HuH-7.5 (cell line): ENCODE data around the gene FAM180B.

ENCODE experiments used
- DNase-seq: peaks from one replicate; pipeline ENCODE4 v3.0.0; 2011; ENCODE audit warnings: low spot score

FAM180B gene

DNA sequence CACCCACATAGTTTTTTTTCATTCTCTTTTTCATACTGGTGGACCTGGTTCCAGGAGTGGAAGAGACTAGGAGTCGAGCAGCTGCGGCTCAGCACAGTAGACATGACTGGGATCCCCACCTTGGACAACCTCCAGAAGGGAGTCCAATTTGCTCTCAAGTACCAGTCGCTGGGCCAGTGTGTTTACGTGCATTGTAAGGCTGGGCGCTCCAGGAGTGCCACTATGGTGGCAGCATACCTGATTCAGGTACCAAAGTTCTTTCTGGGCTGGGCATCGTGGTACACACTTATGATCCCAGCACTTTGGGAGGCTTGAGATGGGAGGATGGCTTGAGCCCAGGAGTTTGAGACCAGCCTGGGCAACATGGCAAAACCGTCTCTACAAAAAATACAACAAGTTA is 16.8 kb upstream of the FAM180B start:
- DNase-seq = no peak

DNA sequence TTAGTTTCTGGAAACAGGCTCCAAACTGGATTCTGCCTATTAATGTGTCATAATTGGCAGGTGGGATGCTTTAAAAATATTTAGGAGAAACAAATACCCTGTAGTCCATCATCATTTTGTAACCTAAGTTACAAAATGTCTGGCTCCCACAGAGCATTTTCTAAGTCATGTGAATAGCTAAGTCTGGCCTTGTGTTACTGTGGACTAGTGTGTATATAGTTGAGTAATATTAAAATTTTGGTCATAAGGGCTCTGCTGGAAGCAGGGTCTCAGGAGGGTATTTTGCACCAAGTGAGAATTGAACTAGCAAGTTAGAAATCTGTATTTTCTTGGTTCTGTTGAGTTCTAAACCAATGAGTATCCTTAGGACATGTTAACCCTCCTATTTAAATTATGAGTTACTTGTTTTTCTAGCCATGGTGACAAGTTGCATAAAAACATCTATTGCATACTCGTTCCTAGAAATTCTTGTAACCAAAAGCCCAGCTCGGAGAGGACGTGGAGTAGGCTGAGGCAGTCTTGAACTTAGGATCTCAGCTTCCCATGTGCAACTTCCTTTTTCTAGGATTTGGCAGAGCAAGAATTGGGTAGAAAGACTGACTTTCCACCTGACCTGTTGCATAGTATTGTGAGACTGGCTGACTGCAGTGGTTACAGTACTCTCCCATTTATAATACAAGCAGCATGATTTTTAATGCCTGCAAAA is 15.7 kb upstream of the FAM180B start:
- no peak for DNase-seq

GRCh38 chr11:47571357-47571729 is 15.1 kb upstream of the FAM180B start:
- no peak for DNase-seq

DNA sequence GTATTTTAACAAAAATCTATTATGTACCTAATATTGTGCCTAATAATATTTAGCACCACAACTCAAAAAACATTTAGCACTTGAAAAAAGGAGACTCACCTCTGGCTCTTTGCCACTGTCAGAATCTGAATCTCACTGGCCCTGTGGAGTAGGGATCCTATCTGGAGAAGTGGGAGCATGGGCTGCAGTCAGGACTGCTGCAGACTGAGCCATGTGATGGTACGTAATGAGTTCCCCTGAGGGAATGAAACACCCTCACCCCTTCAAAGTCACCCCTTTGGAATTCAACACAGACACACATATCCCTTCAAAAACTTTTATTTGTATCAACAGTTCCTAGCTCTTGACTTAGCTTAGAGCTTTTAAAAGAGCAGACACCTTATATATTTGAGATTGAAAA is 14.6 kb upstream of the FAM180B start:
- DNase-seq = no peak

- no peak for DNase-seq
Observed at GRCh38 chr11:47572715-47573255, 13.7 kb upstream of the FAM180B start.

DNA sequence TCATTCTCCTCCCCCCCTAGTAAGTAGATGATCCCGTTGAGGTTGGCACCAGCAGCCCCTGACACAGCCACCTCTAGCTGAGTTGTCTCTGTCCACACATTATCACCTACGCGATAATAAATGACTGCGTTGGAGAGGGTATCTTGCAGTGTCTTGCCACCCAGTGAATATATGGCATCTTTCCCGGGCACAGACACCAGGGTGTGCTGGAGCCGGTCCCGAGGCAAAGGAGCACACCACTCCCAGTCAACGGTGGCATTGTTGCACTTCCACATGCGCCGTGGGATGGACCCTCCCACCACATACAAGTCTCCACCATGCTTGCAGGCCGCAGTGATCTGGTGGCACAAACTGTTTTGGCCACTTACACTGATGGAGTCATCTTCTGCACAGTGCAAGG is 13.2 kb upstream of the FAM180B start:
- no peak for DNase-seq

GRCh38 chr11:47577460-47578041 is 8.9 kb upstream of the FAM180B start:
- DNase-seq = no peak

- DNase-seq = peak; percentile 79
Observed at GRCh38 chr11:47578524-47579494, 7.7 kb upstream of the FAM180B start, which contains the start of the genes KBTBD4 and NDUFS3. Gene KBTBD4, minus strand, starts transcription at chr11:47578970. Its CDS starts 19 bp downstream, at chr11:47578951. Gene NDUFS3, plus strand, starts transcription at chr11:47579074. Its CDS starts 18 bp downstream, at chr11:47579092.

- no peak for DNase-seq
Observed at GRCh38 chr11:47583844-47584243, 2.6 kb upstream of the FAM180B start.

DNA sequence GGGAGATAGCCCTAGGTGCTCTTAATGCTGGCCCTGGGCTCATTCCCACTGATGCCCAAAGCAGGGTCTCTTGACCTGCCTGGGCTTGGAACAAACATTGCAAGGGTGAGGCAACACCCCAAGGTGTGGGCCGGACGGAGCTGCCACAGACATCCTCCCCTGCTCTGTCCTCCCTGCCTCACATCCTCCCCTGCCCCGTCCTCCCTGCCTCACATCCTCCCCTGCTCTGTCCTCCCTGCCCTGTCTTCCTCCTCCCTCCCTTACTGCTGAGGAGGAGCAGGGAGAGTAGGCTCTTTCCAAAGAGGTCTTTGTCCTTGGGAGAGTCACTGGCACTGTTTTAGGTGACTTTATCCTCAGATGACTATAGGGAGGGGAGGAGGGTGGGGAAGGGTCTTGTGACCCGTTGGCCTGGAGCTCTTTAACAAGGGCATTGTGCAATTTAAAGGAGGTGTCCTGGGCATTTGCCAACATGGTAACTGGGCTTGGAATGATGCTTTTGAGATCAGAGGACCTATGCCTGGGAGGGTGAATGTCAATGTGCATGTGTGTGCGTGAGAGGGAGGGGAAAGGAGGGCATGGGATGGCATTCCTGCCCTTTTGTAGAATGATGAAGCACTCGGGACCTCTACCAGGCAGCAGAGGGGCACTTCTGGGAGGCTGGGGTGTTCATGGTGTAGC is 700 bp downstream of the FAM180B start:
- no peak for DNase-seq

DNA sequence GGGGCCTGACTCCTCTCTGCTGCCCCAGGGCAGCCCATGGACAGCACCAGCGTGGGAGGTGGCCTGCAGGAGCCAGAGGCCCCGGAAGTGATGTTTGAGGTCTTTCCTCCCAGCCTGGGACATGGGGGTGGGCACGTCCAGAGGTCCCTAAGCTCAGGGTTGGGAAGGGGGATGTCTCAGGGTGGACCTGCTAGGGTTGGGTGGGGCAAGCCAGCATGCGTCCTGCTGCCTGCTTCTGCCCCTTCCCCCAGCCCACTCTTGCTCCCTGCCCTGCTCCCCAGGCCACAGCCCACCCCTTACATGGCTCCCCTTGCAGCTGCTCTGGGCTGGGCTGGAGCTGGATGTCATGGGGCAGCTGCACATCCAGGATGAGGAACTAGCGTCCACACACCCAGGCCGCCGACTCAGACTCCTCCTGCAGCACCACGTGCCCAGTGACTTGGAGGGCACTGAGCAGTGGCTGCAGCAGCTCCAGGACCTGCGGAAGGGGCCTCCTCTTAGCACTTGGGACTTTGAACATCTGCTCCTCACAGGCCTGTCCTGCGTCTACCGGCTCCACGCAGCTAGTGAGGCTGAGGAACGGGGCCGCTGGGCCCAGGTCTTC is 1.3 kb downstream of the FAM180B start:
- no peak for DNase-seq

- DNase-seq = no peak
Observed at GRCh38 chr11:47589118-47589517, 2.6 kb downstream of the FAM180B start.

GRCh38 chr11:47589584-47589976 is 3.1 kb downstream of the FAM180B start:
- no peak for DNase-seq

DNA sequence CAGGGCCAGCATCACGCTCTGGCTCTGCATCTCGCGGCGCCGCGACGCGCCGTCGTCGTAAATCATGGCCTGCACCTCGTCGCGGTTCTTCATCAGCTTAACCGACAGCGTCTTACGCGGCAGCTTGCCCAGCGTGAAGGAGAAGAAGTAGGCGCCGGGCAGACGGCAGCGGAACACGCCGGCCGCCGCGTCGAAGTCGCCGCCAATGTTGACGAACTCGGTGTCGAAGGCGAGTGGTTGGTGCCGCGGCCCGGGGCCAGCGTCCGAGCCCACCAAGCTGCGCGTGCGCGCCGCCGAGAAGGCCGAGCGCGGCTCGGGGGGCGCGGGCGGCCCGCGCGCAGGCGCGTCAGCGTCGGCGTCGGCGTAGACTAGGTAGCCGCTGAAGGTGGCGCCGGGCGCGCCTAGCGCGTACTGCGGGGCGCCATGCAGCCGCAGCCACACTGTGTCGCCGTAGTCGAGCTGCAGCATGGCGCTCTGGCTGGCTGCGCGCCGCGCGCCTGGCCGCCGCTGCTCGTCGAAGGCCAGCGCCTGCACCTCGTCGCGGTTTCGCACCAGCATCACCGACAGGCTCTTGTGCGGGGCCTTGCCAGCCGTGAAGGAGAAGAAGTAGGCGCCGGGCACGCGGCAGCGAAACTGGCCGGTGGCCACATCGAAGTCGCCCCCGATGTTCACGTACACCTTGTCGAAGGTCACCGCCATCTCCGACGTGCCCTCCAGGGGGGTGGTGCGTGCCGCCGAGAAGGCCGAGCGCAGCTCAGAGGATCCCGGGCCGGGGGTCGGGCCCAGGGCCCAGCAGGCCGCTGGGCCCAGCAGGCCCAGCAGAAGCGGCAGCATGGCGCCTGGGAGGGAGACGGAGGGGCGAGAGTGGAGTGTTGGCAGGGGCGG is 3.7 kb downstream of the FAM180B start:
- no peak for DNase-seq

DNA sequence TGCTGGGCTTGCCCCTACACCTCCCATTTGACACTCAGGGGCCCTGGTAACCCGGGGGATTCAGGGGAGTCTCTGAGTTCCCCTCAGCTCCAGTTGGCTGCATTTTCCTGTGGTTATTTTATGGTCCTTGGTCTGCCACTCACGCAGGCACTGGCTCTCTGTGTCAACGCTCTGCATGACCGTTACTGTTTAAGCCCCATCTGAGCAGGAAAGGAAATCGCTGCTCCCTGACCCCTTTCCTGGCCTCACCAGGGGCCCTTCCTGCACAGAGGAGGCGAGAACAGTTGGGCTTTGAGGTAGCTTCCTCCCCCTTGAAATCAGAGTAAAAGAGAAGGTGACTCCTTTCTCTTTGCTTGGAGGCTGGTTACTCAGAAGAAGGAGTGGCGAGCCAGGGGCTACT is 5.3 kb downstream of the FAM180B start:
- no peak for DNase-seq

DNA sequence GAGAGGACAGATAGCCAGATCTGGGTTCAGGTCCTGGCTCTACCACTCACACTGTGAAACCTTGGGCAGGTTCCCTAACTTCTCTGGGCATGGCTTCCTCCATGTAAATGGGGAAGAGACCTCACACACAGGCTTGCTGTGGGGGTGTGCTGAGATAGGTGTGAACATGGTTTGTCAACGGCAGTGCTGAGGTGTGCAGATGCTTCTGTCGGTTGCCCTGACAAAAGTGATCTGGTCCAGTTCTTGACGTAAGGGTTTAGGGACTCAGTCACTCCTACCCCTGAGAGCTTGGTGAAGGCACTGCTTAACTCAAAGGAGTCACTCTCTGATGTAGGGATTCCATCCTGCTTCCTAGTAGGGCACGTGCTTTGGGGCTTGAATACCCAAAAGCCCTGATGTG is 5.8 kb downstream of the FAM180B start:
- DNase-seq = no peak

DNA sequence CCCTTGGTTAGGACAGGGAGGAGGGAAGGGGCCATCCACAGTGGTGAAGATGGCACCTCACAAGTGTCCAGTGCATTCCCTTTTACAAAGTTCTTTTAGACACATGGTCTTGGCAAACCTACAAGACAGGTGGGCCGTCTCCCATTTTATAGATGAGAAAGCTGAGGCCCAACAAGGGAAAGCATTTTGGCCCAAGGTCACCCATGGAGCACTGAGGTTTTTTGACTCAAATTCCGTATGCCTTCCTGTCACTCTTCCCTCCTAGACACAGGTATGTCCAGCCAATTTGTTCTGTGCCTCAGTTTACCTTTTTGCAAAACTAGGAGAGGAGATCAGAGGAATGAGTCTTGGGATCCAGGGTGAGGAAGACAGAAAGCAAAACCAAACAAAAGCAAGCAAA is 6.5 kb downstream of the FAM180B start:
- DNase-seq = no peak

DNA sequence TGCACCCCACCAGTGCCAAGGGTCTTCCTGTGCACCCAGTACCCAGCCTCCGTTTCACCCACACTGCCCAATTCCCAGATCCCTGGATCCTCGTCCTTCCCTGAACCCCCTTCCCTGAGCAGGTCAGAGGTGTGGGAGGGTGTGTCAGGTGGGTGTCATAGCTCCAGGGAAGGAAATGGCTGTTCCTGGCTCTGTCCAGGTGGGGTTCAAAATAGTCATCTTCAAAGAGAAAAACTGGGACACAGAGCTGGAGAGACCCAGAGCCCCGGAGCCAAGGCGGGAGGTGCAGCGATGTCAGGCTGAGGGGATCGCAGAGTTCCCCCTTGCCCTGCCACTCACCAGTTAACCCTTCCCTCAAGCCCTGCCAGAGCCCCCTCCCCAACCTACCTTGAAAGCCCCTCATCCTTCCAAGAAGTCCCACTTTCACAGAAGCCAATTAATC is 7.0 kb downstream of the FAM180B start:
- DNase-seq = no peak

DNA sequence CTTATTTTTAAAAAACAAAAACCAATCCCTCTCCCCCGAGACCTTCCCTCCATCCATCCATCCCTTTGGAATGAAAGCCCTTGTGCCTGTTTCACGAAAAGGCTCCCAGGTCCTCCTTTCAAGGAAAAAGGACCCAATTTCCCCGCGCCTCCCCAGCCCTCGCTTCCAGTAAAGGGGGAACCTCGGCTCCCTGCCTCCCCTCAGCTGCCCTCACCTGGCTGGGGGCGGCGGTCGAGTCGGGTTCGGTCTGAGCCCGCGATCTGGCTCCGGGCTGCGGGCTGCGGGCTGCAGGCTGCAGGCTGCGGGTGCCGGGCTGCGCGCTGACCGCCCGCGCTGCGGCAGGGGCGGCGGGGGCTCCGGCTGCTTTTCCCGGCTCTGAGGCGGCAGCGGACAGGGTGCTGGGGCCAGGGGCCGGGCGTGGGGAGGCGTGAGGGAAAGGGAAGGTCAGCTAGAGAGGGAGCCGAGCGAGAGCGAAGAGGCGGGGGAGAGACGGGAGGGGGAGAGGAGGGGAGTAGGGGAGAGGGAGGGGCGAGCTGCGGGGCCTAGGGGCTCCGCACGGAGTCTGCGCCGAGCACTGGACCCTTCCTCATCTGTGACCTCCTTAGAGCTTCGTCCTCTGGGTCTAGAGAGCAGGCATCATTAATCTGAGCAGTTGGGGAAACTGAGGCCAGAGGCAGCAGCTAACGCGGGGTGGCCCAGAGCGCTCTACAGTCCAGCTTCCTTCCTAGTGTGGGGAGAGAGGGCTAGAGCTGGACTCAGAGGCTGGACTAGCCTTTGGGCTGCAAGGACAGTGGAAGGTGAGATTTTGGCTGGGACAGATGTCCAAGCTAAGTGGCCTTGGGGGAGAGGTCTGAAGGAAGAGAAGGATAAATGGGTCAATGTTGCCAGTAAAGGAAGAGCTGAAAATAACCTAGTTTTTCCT is 7.7 kb downstream of the FAM180B start, which contains the start of gene C1QTNF4:
TSS of gene C1QTNF4 (minus strand) at position 478 of the 922 bp plus-strand sequence. CDS start 3,601 bp downstream, outside the sequence.
- DNase-seq = no peak
